HepG2 (cell line): ENCODE results near the gene DYTN. TPM values are rescaled to one million over a fixed set of nuclear protein-coding genes. Genes with fewer than 3 reads are reported as not detected.

Experiments
- ATAC-seq: fragments of 200-7000 bp; cut with Tn5 transposase; 3 replicates; pipeline ENCODE4 v1.9.1; 2020; ENCODE audit warnings: mild to moderate bottlenecking, moderate library complexity
- BruUV-seq: library from RNA; stranded (reverse); fragments of 400-500 nt; replicated peaks from 2 replicates; lab custom pipeline; 2021; lab: Mats Ljungman, UMichigan
- CTCF ChIA-PET: fragments of 300-600 bp; formaldehyde crosslinking; extraction: SDS; loops from one replicate; lab custom pipeline; 2021; ENCODE audit warnings: low total read pairs, inconsistent platforms, low intra/inter-chr PET ratio; lab: Yijun Ruan, JAX
- POLR2A ChIA-PET: fragments of 350-600 bp; sonication (Branson Sonifier 250); formaldehyde crosslinking; loops from one replicate; lab custom pipeline; 2020; ENCODE audit warnings: antibody characterized with exemption, inconsistent platforms; lab: Yijun Ruan, JAX
- DNase-seq: peaks from one replicate; pipeline ENCODE4 v3.0.0-alpha.2; 2015; ENCODE audit warnings: low spot score
- FAIRE-seq: peaks from 3 replicates; lab custom pipeline; 2011; peaks lifted over from hg19 to GRCh38; lab: Jason Lieb, UNC
- H2AFZ ChIP-seq: one replicate; pipeline ENCODE4 v1.6.1; 2011; ENCODE audit warnings: low read length, inconsistent platforms
- H3K27ac ChIP-seq: fragments of 300-600 bp; 3 replicates; pipeline ENCODE4 v1.8.0; 2011; ENCODE audit warnings: mixed run types, mild to moderate bottlenecking, mixed read lengths, low read length, inconsistent platforms; ENCODE audit not compliant: insufficient read depth; ENCODE audit errors: extremely low read length
- H3K27me3 ChIP-seq, 2 experiments: fragments of 200-600 bp in 1 of 2; 2 replicates in 1 of 2; 3 replicates in 1 of 2; pipeline versions ENCODE4 v1.6.0 to v1.8.0; 2011; ENCODE audit warnings: low read length in 2 of 2, mild to moderate bottlenecking in 2 of 2, moderate library complexity in 2 of 2, inconsistent platforms in 1 of 2; ENCODE audit not compliant: insufficient read depth in 2 of 2, control insufficient read depth in 1 of 2
- H3K36me3 ChIP-seq, 2 experiments: fragments of 200-600 bp in 1 of 2; replicated peaks in 1 of 2; 2 replicates in 1 of 2; 3 replicates in 1 of 2; pipeline versions ENCODE4 v1.5.1 to v1.8.0; 2011; ENCODE audit warnings: low read length in 2 of 2, inconsistent platforms in 1 of 2; ENCODE audit not compliant: insufficient read depth in 2 of 2, control insufficient read depth in 1 of 2
- H3K4me1 ChIP-seq: 2 replicates; pipeline ENCODE4 v1.5.1; 2012; ENCODE audit warnings: low read length, inconsistent platforms; ENCODE audit not compliant: insufficient read depth
- H3K4me2 ChIP-seq: 2 replicates; pipeline ENCODE4 v1.6.0; 2011; ENCODE audit warnings: low read depth, low read length, inconsistent platforms
- H3K4me3 ChIP-seq, 3 experiments: fragments of 200-600 bp in 1 of 3; sonication (generic), shearing (Covaris generic) in 1 of 3; replicated peaks in 1 of 3; 2 replicates each; pipeline ENCODE4 v1.5.1; 2011 to 2016; ENCODE audit warnings: low read length in 3 of 3, inconsistent platforms in 2 of 3, low read depth in 2 of 3, mild to moderate bottlenecking in 2 of 3, control low read depth in 1 of 3, mixed read lengths in 1 of 3; ENCODE audit not compliant: insufficient read depth in 1 of 3
- H3K79me2 ChIP-seq: one replicate; pipeline ENCODE4 v1.6.1; 2011; ENCODE audit warnings: low read length, inconsistent platforms; ENCODE audit not compliant: insufficient read depth
- H3K9ac ChIP-seq: 2 replicates; pipeline ENCODE4 v1.6.0; 2011; ENCODE audit warnings: mild to moderate bottlenecking, low read depth, low read length, inconsistent platforms; ENCODE audit not compliant: insufficient read depth
- H3K9me3 ChIP-seq: 2 replicates; pipeline ENCODE4 v1.5.1; 2012; ENCODE audit warnings: mild to moderate bottlenecking, low read length
- H4K20me1 ChIP-seq: 2 replicates; pipeline ENCODE4 v1.6.0; 2011; ENCODE audit warnings: inconsistent platforms, mild to moderate bottlenecking, low read length, moderate library complexity; ENCODE audit not compliant: insufficient read depth
- FOXA3 ChIP-seq: IDR thresholded peaks from 2 replicates; pipeline ENCODE4 v1.6.1; 2016; ENCODE audit warnings: missing genetic modification reagents, missing compliant biosample characterization
- PAF1 ChIP-seq: IDR thresholded peaks from 2 replicates; pipeline ENCODE4 v1.6.1; 2016; ENCODE audit warnings: missing genetic modification reagents, missing compliant biosample characterization
- RBFOX2 ChIP-seq: fragments of 200-400 bp; formaldehyde crosslinking; IDR thresholded peaks from 2 replicates; pipeline ENCODE4 v1.6.1; 2017; ENCODE audit warnings: low read depth, mild to moderate bottlenecking, low read length
- WIZ ChIP-seq: sonication (generic); formaldehyde crosslinking; IDR thresholded peaks from 2 replicates; pipeline ENCODE4 v1.5.1; 2020; ENCODE audit warnings: mild to moderate bottlenecking, missing genetic modification reagents
- ZFY ChIP-seq: sonication (generic); formaldehyde crosslinking; IDR thresholded peaks from 2 replicates; pipeline ENCODE4 v1.4.0; 2020; ENCODE audit warnings: missing genetic modification reagents
- ZNF17 ChIP-seq: sonication (generic); formaldehyde crosslinking; IDR thresholded peaks from 2 replicates; pipeline ENCODE4 v1.5.0; 2020; ENCODE audit warnings: mild to moderate bottlenecking, missing genetic modification reagents
- ZNF207 ChIP-seq: fragments of 450-650 bp; IDR thresholded peaks from 2 replicates; pipeline ENCODE4 v1.6.1; 2016; ENCODE audit warnings: antibody characterized with exemption, borderline replicate concordance
- ZNF333 ChIP-seq: sonication (generic); formaldehyde crosslinking; IDR thresholded peaks from 2 replicates; pipeline ENCODE4 v1.4.0; 2020; ENCODE audit warnings: mild to moderate bottlenecking, missing genetic modification reagents, borderline replicate concordance
- ZNF350 ChIP-seq: sonication (generic); formaldehyde crosslinking; IDR thresholded peaks from 2 replicates; pipeline ENCODE4 v1.4.0; 2020; ENCODE audit warnings: mild to moderate bottlenecking, low read depth, missing genetic modification reagents, borderline replicate concordance
- ZNF841 ChIP-seq: sonication (generic); formaldehyde crosslinking; IDR thresholded peaks from 2 replicates; pipeline ENCODE4 v1.8.1; 2023; ENCODE audit warnings: missing genetic modification reagents, borderline replicate concordance
- WGBS: methylation state at CpG from one replicate; pipeline ENCODE4 v1.1.6; 2017; ENCODE audit warnings: low lambda C conversion rate; 5-methylcytosine and 5-hydroxymethylcytosine counted together
- in situ Hi-C: cut with HindIII; loops from 2 replicates; pipeline ENCODE4 v1.10.0; 2017; ENCODE audit warnings: low pct_unique_long_range_greater_than_20kb; ENCODE audit not compliant: extremely low pct_ligation_motif_present
- intact Hi-C: fragments of 100-400 bp; cut with micrococcal nuclease; formaldehyde crosslinking; loops from one replicate; pipeline ENCODE4 v1.10.0; 2022; ENCODE audit not compliant: unreplicated experiment
- polyA plus RNA-seq, 8 experiments: library from polyadenylated mRNA; depleted of rRNA in 3 of 8; stranded (reverse) in 7 of 8; unstranded in 1 of 8; fragments of >200 nt; fragmentation: Illumina TruSeq in 4 of 8; extraction: Trizol in 4 of 8; gene quantifications; 2 replicates each; pipeline versions ENCODE4 v1.2.1 to v1.2.3, GENCODE V29; 2011 to 2016; ENCODE audit warnings: low read depth in 4 of 8, missing spikeins in 1 of 8, mixed read lengths in 1 of 8; ENCODE audit not compliant: insufficient read depth in 1 of 8
- total RNA-seq, 5 experiments: library from RNA; depleted of rRNA; stranded (reverse); fragments of >200 nt; fragmentation: Illumina TruSeq; extraction: Trizol; gene quantifications; 2 replicates each; pipeline ENCODE4 v1.2.3, GENCODE V29; 2016; ENCODE audit warnings: low read depth in 1 of 5
- TF ChIP-seq, protein P1 (sequence below): sonication (generic); formaldehyde crosslinking; IDR thresholded peaks from 2 replicates; pipeline ENCODE4 v1.4.0; 2020; ENCODE audit warnings: missing genetic modification reagents
- TF ChIP-seq, protein P2 (sequence below): sonication (generic); formaldehyde crosslinking; IDR thresholded peaks from 2 replicates; pipeline ENCODE4 v1.4.0; 2020; ENCODE audit warnings: missing genetic modification reagents; ENCODE audit errors: not compliant biosample characterization

Gene DYTN
- total and polyA plus RNA-seq, 2 of the 13 experiments (the other 11 are each of a cell fraction or from before 2014, with no cell fraction given), result not detected

DNA sequence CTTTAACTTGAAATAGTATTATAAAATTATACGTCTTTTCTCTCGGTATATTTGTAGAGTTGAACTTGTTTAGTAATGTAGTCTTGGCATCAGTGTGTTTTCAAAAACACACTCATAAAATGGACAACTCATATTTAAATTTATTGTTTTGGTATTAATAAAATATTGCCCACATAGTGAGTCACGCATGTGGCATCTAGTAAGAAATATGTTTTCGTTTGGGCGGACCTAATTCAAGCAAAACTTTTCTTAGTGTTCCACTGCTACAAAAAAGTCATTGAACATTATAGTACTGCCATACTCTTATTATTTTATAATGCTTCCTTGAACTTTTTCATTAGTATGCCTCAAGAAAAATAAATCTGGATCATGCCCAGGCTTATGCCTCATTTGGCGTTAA, 107.0 kb downstream of the DYTN start (continued):
- TF ChIP-seq, protein P1, sequence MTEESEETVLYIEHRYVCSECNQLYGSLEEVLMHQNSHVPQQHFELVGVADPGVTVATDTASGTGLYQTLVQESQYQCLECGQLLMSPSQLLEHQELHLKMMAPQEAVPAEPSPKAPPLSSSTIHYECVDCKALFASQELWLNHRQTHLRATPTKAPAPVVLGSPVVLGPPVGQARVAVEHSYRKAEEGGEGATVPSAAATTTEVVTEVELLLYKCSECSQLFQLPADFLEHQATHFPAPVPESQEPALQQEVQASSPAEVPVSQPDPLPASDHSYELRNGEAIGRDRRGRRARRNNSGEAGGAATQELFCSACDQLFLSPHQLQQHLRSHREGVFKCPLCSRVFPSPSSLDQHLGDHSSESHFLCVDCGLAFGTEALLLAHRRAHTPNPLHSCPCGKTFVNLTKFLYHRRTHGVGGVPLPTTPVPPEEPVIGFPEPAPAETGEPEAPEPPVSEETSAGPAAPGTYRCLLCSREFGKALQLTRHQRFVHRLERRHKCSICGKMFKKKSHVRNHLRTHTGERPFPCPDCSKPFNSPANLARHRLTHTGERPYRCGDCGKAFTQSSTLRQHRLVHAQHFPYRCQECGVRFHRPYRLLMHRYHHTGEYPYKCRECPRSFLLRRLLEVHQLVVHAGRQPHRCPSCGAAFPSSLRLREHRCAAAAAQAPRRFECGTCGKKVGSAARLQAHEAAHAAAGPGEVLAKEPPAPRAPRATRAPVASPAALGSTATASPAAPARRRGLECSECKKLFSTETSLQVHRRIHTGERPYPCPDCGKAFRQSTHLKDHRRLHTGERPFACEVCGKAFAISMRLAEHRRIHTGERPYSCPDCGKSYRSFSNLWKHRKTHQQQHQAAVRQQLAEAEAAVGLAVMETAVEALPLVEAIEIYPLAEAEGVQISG (CRISPR knock-in tag), result no peak
- TF ChIP-seq, protein P2, sequence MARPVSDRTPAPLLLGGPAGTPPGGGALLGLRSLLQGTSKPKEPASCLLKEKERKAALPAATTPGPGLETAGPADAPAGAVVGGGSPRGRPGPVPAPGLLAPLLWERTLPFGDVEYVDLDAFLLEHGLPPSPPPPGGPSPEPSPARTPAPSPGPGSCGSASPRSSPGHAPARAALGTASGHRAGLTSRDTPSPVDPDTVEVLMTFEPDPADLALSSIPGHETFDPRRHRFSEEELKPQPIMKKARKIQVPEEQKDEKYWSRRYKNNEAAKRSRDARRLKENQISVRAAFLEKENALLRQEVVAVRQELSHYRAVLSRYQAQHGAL (CRISPR knock-in tag), result no peak
- no peak for TF ChIP-seq ZNF207

GRCh38 chr2:206610451-206610850, 107.7 kb downstream of the DYTN start:
- H3K9ac ChIP-seq, result no peak overlapping the region
- no peak for TF ChIP-seq RBFOX2
- TF ChIP-seq ZFY, result no peak
- TF ChIP-seq ZNF17 (CRISPR knock-in tag), result no peak
- no peak for TF ChIP-seq ZNF333 (CRISPR knock-in tag)
- no peak for TF ChIP-seq ZNF350 (CRISPR knock-in tag)
- no peak for TF ChIP-seq PAF1 (CRISPR knock-in tag)
- TF ChIP-seq WIZ (CRISPR knock-in tag), result no peak
- no peak for TF ChIP-seq ZNF841 (CRISPR knock-in tag)
- no peak for TF ChIP-seq FOXA3 (CRISPR knock-in tag)
- BruUV-seq, result no TSS peak
- POLR2A ChIA-PET, result no interaction called here
- H3K9me3 ChIP-seq, result no peaks in the 10 kb centered on the region
- intact Hi-C loops (no loop called here), in situ Hi-C loops (no loop called here)
- H3K27me3 ChIP-seq, result peaks cover 0 to 8% of the 10 kb centered on the region in 2 experiments; a peak in 1 of 5 replicates
- no peak overlapping the region for H3K4me3 ChIP-seq
- no peak overlapping the region for H3K4me2 ChIP-seq
- ATAC-seq, result no peak
- no peak for DNase-seq
- no peaks in the 10 kb centered on the region for H3K36me3 ChIP-seq
- FAIRE-seq, result no peak
- H2AFZ ChIP-seq, result no peak overlapping the region
- no peaks in the 10 kb centered on the region for H3K79me2 ChIP-seq
- no peak overlapping the region for H3K27ac ChIP-seq
- H3K4me1 ChIP-seq, result no peaks in the 10 kb centered on the region
- CTCF ChIA-PET, result no interaction called here
- no peaks in the 10 kb centered on the region for H4K20me1 ChIP-seq
- WGBS, result 2% methylated on average over 1 of the region's 1 CpG
